ENCODE results near the gene OR1K1. TPM values are rescaled to one million over a fixed set of nuclear protein-coding genes. Genes with fewer than 3 reads are reported as not detected.
A peak's percentile ranks its signal among the peaks of the same experiment; 100 is the strongest.
"Not testable (repeated sequence)": the region's sequence is repeated elsewhere in the genome, so short reads cannot be mapped to it uniquely, and the experiment has no call there.

Gene OR1K1
- total RNA-seq, 2 donors from 2014 or later = not detected

- peaks cover 18 to 31% of the 10 kb centered on the region in 2 donors for H3K4me1 Mint-ChIP-seq (ENCODE audit: low read depth in 2 of 2)
- peaks cover 7% of the 10 kb centered on the region for H3K36me3 Mint-ChIP-seq
These were observed 21.5 kb downstream of the OR1K1 start for GRCh38 chr9:122821278-122821943.

GRCh38 chr9:122822056-122822455 lies 22.1 kb downstream of the OR1K1 start:
- Mint-ChIP-seq H3K9me3 (no peaks in the 10 kb centered on the region), H3K27me3 (no peaks in the 10 kb centered on the region), H3K4me1 (ENCODE audit: low read depth in 2 of 2) (peaks cover 22 to 33% of the 10 kb centered on the region in 2 donors), H3K4me3 (no peak overlapping the region), H3K27ac (peak overlapping the region in 1 of 2 donors; percentile 14), H3K36me3 (peaks cover 7% of the 10 kb centered on the region)
- ATAC-seq = no peak
- no peak for DNase-seq (ENCODE audit: low spot score)

More at GRCh38 chr9:122821278-122821943, 21.5 kb downstream of the OR1K1 start:
- Mint-ChIP-seq H3K27ac (peak overlapping the region in 1 of 2 donors; percentile 14), H3K4me3 (no peak overlapping the region), H3K27me3 (no peaks in the 10 kb centered on the region), H3K9me3 (no peaks in the 10 kb centered on the region)
- ATAC-seq = no peak
- no peak for DNase-seq (ENCODE audit: low spot score)

- Mint-ChIP-seq H3K4me1 (ENCODE audit: low read depth in 2 of 2) (peaks cover 27 to 37% of the 10 kb centered on the region in 2 donors), H3K27me3 (no peaks in the 10 kb centered on the region), H3K9me3 (no peaks in the 10 kb centered on the region), H3K36me3 (peaks cover 7% of the 10 kb centered on the region), H3K27ac (no peak overlapping the region), H3K4me3 (no peak overlapping the region)
- DNase-seq (ENCODE audit: low spot score) = no peak
- no peak for ATAC-seq
These were observed 23.0 kb downstream of the OR1K1 start for GRCh38 chr9:122822938-122823337.

- Mint-ChIP-seq H3K9me3 (no peaks in the 10 kb centered on the region), H3K27ac (peak overlapping the region; percentile 91 to 94), H3K27me3 (no peaks in the 10 kb centered on the region), H3K36me3 (no peaks in the 10 kb centered on the region), H3K4me1 (ENCODE audit: low read depth in 2 of 2) (peaks cover 23 to 35% of the 10 kb centered on the region in 2 donors), H3K4me3 (peak overlapping the region; percentile 100)
- ATAC-seq = no peak
- no peak for DNase-seq (ENCODE audit: low spot score)
These were observed 27.8 kb downstream of the OR1K1 start for GRCh38 chr9:122827761-122828093.

- ATAC-seq; H3K36me3 Mint-ChIP-seq; DNase-seq (ENCODE audit: low spot score); H3K27me3 Mint-ChIP-seq; H3K9me3 Mint-ChIP-seq: not testable (repeated sequence)
- H3K4me1 Mint-ChIP-seq (ENCODE audit: low read depth in 2 of 2) = peaks cover 20 to 32% of the 10 kb centered on the region in 2 donors
- peak overlapping the region; percentile 91 to 94 for H3K27ac Mint-ChIP-seq
- peak overlapping the region; percentile 100 for H3K4me3 Mint-ChIP-seq
These were observed 29.0 kb downstream of the OR1K1 start for GRCh38 chr9:122828965-122829284.

- H3K27ac Mint-ChIP-seq = peak overlapping the region; percentile 39 to 62
- peak overlapping the region; percentile 58 for H3K4me3 Mint-ChIP-seq
- no peaks in the 10 kb centered on the region for H3K9me3 Mint-ChIP-seq
- ATAC-seq = no peak
- H3K27me3 Mint-ChIP-seq = no peaks in the 10 kb centered on the region
- H3K4me1 Mint-ChIP-seq (ENCODE audit: low read depth in 2 of 2) = peaks cover 15 to 24% of the 10 kb centered on the region in 2 donors
- H3K36me3 Mint-ChIP-seq = no peaks in the 10 kb centered on the region
- no peak for DNase-seq (ENCODE audit: low spot score)
These were observed 32.3 kb downstream of the OR1K1 start for GRCh38 chr9:122832194-122832593.

- H3K36me3 Mint-ChIP-seq = no peaks in the 10 kb centered on the region
- no peaks in the 10 kb centered on the region for H3K9me3 Mint-ChIP-seq
- DNase-seq (ENCODE audit: low spot score) (no peak), ATAC-seq (no peak)
- peak overlapping the region; percentile 58 for H3K4me3 Mint-ChIP-seq
- H3K27ac Mint-ChIP-seq = peak overlapping the region; percentile 8 to 19
- H3K27me3 Mint-ChIP-seq = no peaks in the 10 kb centered on the region
- peaks cover 11 to 21% of the 10 kb centered on the region in 2 donors for H3K4me1 Mint-ChIP-seq (ENCODE audit: low read depth in 2 of 2)
These were observed 35.4 kb downstream of the OR1K1 start for GRCh38 chr9:122835313-122835731.

- no peaks in the 10 kb centered on the region for H3K36me3 Mint-ChIP-seq
- H3K27me3 Mint-ChIP-seq = no peaks in the 10 kb centered on the region
- ATAC-seq = no peak
- no peak overlapping the region for H3K27ac Mint-ChIP-seq
- H3K4me1 Mint-ChIP-seq (ENCODE audit: low read depth in 2 of 2) = peaks cover 7 to 17% of the 10 kb centered on the region in 2 donors
- H3K4me3 Mint-ChIP-seq = no peak overlapping the region
- no peaks in the 10 kb centered on the region for H3K9me3 Mint-ChIP-seq
- no peak for DNase-seq (ENCODE audit: low spot score)
These were observed 37.4 kb downstream of the OR1K1 start for GRCh38 chr9:122837266-122837850.

- H3K9me3 Mint-ChIP-seq; H3K27me3 Mint-ChIP-seq; H3K27ac Mint-ChIP-seq; H3K4me3 Mint-ChIP-seq; DNase-seq (ENCODE audit: low spot score); ATAC-seq; H3K36me3 Mint-ChIP-seq: not testable (repeated sequence)
- H3K4me1 Mint-ChIP-seq (ENCODE audit: low read depth in 2 of 2) = peaks cover 9 to 13% of the 10 kb centered on the region in 2 donors
These were observed 38.5 kb downstream of the OR1K1 start for GRCh38 chr9:122838441-122838840.

- no peaks in the 10 kb centered on the region for H3K36me3 Mint-ChIP-seq
- no peaks in the 10 kb centered on the region for H3K9me3 Mint-ChIP-seq
- ATAC-seq = no peak
- H3K4me3 Mint-ChIP-seq = no peak overlapping the region
- peaks cover 0 to 3% of the 10 kb centered on the region in 2 donors for H3K4me1 Mint-ChIP-seq (ENCODE audit: low read depth in 2 of 2)
- no peak overlapping the region for H3K27ac Mint-ChIP-seq
- no peak for DNase-seq (ENCODE audit: low spot score)
- no peaks in the 10 kb centered on the region for H3K27me3 Mint-ChIP-seq
These were observed 41.6 kb downstream of the OR1K1 start for GRCh38 chr9:122841501-122841900.

- H3K9me3 Mint-ChIP-seq = no peaks in the 10 kb centered on the region
- DNase-seq (ENCODE audit: low spot score) (no peak), ATAC-seq (no peak)
- no peak overlapping the region for H3K4me3 Mint-ChIP-seq
- no peaks in the 10 kb centered on the region for H3K27me3 Mint-ChIP-seq
- H3K4me1 Mint-ChIP-seq (ENCODE audit: low read depth in 2 of 2) = peaks cover 0 to 6% of the 10 kb centered on the region in 2 donors
- H3K36me3 Mint-ChIP-seq = no peaks in the 10 kb centered on the region
- H3K27ac Mint-ChIP-seq = no peak overlapping the region
These were observed 44.2 kb downstream of the OR1K1 start for GRCh38 chr9:122844137-122844536.

GRCh38 chr9:122845116-122845515 lies 45.2 kb downstream of the OR1K1 start:
- DNase-seq (ENCODE audit: low spot score) (no peak), ATAC-seq (no peak)
- H3K4me3 Mint-ChIP-seq = no peak overlapping the region
- H3K27me3 Mint-ChIP-seq = no peaks in the 10 kb centered on the region
- no peak overlapping the region for H3K27ac Mint-ChIP-seq
- H3K9me3 Mint-ChIP-seq = no peaks in the 10 kb centered on the region
- H3K36me3 Mint-ChIP-seq = no peaks in the 10 kb centered on the region
- peaks cover 0 to 6% of the 10 kb centered on the region in 2 donors for H3K4me1 Mint-ChIP-seq (ENCODE audit: low read depth in 2 of 2)

GRCh38 chr9:122846371-122846940 lies 46.5 kb downstream of the OR1K1 start:
- H3K4me1 Mint-ChIP-seq (ENCODE audit: low read depth in 2 of 2) = peaks cover 0 to 6% of the 10 kb centered on the region in 2 donors
- peaks cover 7% of the 10 kb centered on the region for H3K36me3 Mint-ChIP-seq
- no peak overlapping the region for H3K4me3 Mint-ChIP-seq
- H3K9me3 Mint-ChIP-seq = no peaks in the 10 kb centered on the region
- H3K27me3 Mint-ChIP-seq = no peaks in the 10 kb centered on the region
- peak overlapping the region; percentile 56 to 71 for H3K27ac Mint-ChIP-seq
- ATAC-seq (no peak), DNase-seq (ENCODE audit: low spot score) (no peak)

- no peak overlapping the region for H3K27ac Mint-ChIP-seq
- no peaks in the 10 kb centered on the region for H3K9me3 Mint-ChIP-seq
- peaks cover 0 to 4% of the 10 kb centered on the region in 2 donors for H3K4me1 Mint-ChIP-seq (ENCODE audit: low read depth in 2 of 2)
- no peak for ATAC-seq
- no peaks in the 10 kb centered on the region for H3K27me3 Mint-ChIP-seq
- H3K36me3 Mint-ChIP-seq = peaks cover 7% of the 10 kb centered on the region
- DNase-seq (ENCODE audit: low spot score) = no peak
- H3K4me3 Mint-ChIP-seq = no peak overlapping the region
These were observed 48.5 kb downstream of the OR1K1 start for GRCh38 chr9:122848256-122848943.
